ENCODE results near the gene POU2F3.

The POU2F3 gene

GRCh38 chr11:120210626-120211521, 29.1 kb upstream of the POU2F3 start, which contains the start of gene OAF:
Gene OAF, plus strand, starts transcription at chr11:120211032. Its CDS starts 248 bp downstream, at chr11:120211280.
- DNase-seq (ENCODE audit: low read depth in 4 of 4, low spot score in 1 of 4), result peak in 3 of 4 experiments; percentile 31 to 38 (median 33)

GRCh38 chr11:120211522-120212258, 28.2 kb upstream of the POU2F3 start:
- no peak for DNase-seq (ENCODE audit: low read depth in 4 of 4, low spot score in 1 of 4)

DNA sequence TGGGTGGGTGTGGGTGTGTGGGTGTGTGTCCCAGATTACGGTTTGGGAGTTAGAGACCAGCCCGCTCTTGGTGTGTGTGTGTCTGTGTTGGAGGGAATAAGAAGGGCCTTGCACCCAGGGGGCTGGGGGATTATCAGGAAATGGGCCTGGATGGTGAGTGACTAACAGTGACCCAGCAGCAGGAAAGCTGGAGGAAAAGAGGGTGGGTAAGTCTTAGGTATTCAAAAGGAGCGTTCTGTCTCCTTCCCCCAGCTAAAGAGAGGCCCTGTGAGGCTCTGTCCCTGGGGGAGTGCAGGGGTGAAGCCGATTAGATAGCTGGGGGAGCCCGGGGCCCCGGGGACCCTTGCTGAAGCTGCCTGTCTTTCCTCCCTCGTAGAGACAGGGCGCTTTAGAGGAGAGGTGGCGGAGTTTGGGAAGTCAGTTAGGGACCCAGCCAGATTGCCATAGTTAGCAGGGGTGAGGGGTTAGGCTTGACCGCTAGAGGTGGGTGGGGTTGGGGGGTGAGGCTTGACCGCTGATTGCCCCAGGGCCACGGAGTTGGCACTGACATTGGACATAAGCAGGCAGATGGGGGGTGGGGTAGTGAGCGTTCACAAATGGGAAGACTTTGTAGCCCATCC, 27.6 kb upstream of the POU2F3 start:
- no peak for DNase-seq (ENCODE audit: low read depth in 4 of 4, low spot score in 1 of 4)

GRCh38 chr11:120212926-120213325, 27.0 kb upstream of the POU2F3 start:
- no peak for DNase-seq (ENCODE audit: low read depth in 4 of 4, low spot score in 1 of 4)

DNA sequence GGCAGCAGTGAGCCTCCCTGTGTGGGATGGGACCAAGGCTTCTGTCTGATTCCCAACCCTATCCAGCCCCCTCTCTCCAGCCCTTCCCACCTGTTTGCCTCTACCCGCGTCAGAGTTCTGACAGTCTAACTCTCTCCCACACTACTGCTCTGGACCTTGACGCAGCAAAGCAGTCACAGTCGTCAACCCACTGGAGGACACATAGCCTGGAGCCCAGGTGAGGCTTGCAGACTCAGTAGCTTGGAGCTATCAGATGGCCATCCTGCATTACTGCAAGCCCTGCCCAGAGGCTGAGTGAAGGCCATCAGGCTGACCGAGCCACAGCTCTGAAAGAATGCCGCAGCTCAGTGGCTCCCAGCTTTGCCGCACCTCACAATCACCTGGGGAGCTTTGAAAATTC, 25.4 kb upstream of the POU2F3 start:
- DNase-seq (ENCODE audit: low read depth in 4 of 4, low spot score in 1 of 4), result no peak

DNA sequence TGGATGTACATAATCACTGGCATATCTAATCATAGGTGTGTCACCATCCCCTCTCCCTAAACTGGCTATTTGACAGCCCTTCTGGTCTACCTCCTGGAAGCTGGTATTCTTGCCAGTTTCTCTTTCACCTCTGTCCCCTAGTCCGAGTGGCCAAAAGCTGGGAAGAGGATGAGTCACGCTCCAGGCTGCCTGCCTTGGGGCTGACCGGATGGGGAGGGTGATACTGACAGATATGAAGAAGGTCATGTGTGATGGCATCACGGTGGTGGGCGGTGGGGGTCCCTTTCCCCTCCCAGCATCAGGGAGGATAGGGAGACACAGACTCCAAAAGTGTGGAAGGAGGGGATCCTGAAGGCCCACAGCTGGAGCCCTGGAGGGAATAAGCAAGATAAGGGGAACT, 24.3 kb upstream of the POU2F3 start:
- DNase-seq (ENCODE audit: low read depth in 4 of 4, low spot score in 1 of 4), result no peak

- DNase-seq (ENCODE audit: low read depth in 4 of 4, low spot score in 1 of 4), result no peak
These were observed 23.4 kb upstream of the POU2F3 start for GRCh38 chr11:120216426-120217102.

- no peak for DNase-seq (ENCODE audit: low read depth in 4 of 4, low spot score in 1 of 4)
These were observed 22.4 kb upstream of the POU2F3 start for GRCh38 chr11:120217526-120217925.

DNA sequence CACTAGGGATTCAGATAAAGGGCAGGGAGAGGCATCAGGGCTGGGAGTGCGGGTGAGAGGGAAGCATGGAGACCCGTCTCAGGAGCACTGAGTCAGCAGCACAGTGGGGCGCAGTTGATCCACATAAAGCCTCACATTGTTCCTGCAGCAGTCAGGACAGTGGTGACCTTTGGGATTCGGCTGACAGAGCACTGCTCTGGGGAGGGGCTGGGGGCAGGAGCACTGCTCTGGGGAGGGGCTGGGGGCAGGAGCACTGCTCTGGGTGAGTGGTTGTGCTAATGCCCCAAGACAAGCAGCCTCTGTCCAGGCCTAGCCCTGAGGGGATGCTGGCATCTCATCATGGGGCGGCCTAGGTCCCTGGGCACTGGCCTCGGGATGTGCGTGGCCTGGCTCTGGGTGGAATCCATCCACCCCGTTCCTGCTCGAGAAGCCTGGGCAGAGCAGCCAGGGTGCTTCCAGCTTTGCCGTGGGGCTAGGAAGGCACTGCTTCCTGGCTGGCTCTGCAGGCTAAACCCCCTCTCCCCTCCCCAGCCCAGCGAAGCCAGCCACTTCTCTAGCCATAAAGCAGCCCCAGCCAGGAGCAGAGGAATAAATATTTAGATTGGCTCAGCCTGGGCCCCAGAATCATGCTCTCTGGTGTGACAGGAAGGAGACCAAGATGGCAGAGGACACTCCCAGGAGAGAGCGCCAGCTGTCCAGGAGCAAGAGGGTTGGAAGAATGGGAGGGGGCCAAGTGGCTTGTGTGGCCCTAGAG, 21.8 kb upstream of the POU2F3 start:
- DNase-seq (ENCODE audit: low read depth in 4 of 4, low spot score in 1 of 4), result no peak

- DNase-seq (ENCODE audit: low read depth in 4 of 4, low spot score in 1 of 4), result no peak
These were observed 21.3 kb upstream of the POU2F3 start for GRCh38 chr11:120218695-120219033.

- no peak for DNase-seq (ENCODE audit: low read depth in 4 of 4, low spot score in 1 of 4)
These were observed 20.6 kb upstream of the POU2F3 start for GRCh38 chr11:120219232-120219937.

DNA sequence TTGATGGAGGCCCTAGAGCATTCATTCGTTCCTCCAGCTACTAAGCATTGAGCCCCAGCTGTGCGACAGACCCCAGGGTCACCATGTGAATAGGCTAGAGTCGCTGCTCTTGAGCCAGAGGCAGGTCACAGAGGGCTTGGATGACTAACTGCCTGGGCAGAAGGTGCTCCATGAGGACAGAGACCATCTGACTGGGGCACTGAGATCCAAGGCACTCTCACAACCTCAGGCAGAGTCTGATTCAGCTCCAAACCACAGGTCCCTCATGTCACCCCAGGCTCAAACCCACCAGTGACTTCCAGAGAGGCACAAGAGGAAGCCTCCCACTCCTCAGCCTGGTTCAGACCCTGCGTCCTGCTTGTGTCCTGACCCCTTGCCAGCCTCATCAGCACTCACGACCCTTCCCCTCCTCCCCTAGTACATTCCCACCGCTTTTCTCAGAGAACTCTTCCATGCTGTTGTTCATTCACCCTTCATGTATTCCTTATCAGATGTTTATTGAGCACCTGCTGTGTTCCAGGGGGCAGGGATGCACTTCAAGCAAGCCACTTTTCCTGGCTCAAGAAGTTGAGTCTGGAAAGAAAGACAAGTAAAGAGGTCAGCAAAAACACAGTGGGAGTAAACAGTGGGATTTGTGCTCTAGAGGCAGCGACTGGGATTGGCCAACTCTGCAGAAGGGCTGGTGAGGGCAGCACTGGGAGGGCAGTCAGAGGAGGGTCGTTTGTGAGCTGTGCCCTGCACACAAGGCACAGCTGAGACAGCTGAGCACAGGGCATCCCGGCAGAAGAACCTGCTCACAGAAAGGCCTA, 19.8 kb upstream of the POU2F3 start:
- DNase-seq (ENCODE audit: low read depth in 4 of 4, low spot score in 1 of 4), result no peak

DNA sequence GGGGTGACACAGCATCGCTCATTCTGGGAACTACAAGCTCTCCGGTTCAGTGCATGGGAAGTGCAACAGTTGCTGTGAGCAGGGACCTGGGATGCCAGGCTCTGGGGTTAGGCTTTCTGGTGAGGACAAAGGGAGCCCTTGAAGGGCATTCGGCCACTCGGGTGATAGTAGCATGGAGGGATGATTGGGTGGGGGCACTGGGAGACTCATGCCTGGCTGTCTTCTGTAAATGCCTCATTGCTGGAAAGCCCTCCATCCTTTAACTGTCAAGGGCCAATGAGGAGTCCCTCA, 19.2 kb upstream of the POU2F3 start:
- DNase-seq (ENCODE audit: low read depth in 4 of 4, low spot score in 1 of 4), result no peak

- DNase-seq (ENCODE audit: low read depth in 4 of 4, low spot score in 1 of 4), result no peak
These were observed 18.7 kb upstream of the POU2F3 start for GRCh38 chr11:120221115-120221752.

- no peak for DNase-seq (ENCODE audit: low read depth in 4 of 4, low spot score in 1 of 4)
These were observed 17.0 kb upstream of the POU2F3 start for GRCh38 chr11:120222916-120223315.

GRCh38 chr11:120223793-120224192, 16.1 kb upstream of the POU2F3 start:
- DNase-seq (ENCODE audit: low read depth in 4 of 4, low spot score in 1 of 4), result no peak

- no peak for DNase-seq (ENCODE audit: low read depth in 4 of 4, low spot score in 1 of 4)
These were observed 15.6 kb upstream of the POU2F3 start for GRCh38 chr11:120224361-120224760.

GRCh38 chr11:120224972-120225909, 14.7 kb upstream of the POU2F3 start:
- no peak for DNase-seq (ENCODE audit: low read depth in 4 of 4, low spot score in 1 of 4)
